Osteoblast (primary cell): ENCODE results near the gene SURF1. TPM values are rescaled to one million over a fixed set of nuclear protein-coding genes. Genes with fewer than 3 reads are reported as not detected.
A peak's percentile ranks its signal among the peaks of the same experiment; 100 is the strongest.

Source experiments
- DNase-seq: peaks from one replicate; pipeline ENCODE4 v3.0.0; 2011; ENCODE audit warnings: low spot score, mixed read lengths; ENCODE audit not compliant: insufficient read length; ENCODE audit errors: missing footprints
- H2AFZ ChIP-seq: 2 replicates; pipeline ENCODE4 v1.6.0; 2011; ENCODE audit warnings: mild to moderate bottlenecking, low read length
- H3K27ac ChIP-seq: 2 replicates; pipeline ENCODE4 v1.5.1; 2011; ENCODE audit warnings: mild to moderate bottlenecking, low read depth, low read length, moderate library complexity
- H3K27me3 ChIP-seq: 2 replicates; pipeline ENCODE4 v1.6.0; 2012; ENCODE audit warnings: mild to moderate bottlenecking, control low read depth, inconsistent platforms, low read length, moderate library complexity; ENCODE audit not compliant: insufficient read depth
- H3K36me3 ChIP-seq: 2 replicates; pipeline ENCODE4 v1.5.1; 2011; ENCODE audit warnings: mild to moderate bottlenecking, low read length, control low read depth, moderate library complexity; ENCODE audit not compliant: insufficient read depth
- H3K4me1 ChIP-seq: 2 replicates; pipeline ENCODE4 v1.5.1; 2011; ENCODE audit warnings: mild to moderate bottlenecking, low read length, control low read depth, moderate library complexity; ENCODE audit not compliant: insufficient read depth
- H3K4me2 ChIP-seq: 2 replicates; pipeline ENCODE4 v1.6.0; 2011; ENCODE audit warnings: mild to moderate bottlenecking, low read length; ENCODE audit not compliant: insufficient read depth
- H3K4me3 ChIP-seq: fragments of 200-600 bp; sonication (generic); 3 replicates; pipeline ENCODE4 v1.5.1; 2012; ENCODE audit warnings: mild to moderate bottlenecking, low read length, inconsistent platforms; ENCODE audit not compliant: insufficient read depth
- H3K79me2 ChIP-seq: 2 replicates; pipeline ENCODE4 v1.6.0; 2012; ENCODE audit warnings: mild to moderate bottlenecking, low read length, control low read depth, inconsistent platforms; ENCODE audit not compliant: insufficient read depth
- H3K9me3 ChIP-seq: 2 replicates; pipeline ENCODE4 v1.5.1; 2011; ENCODE audit warnings: low read depth, low read length, control low read depth
- H4K20me1 ChIP-seq: 2 replicates; pipeline ENCODE4 v1.6.0; 2012; ENCODE audit warnings: mild to moderate bottlenecking, low read length, control low read depth; ENCODE audit not compliant: insufficient read depth
- total RNA-seq: library from RNA; depleted of rRNA; stranded (reverse); fragments of >200 nt; gene quantifications from 2 replicates; pipeline ENCODE4 v1.2.3, GENCODE V29; 2012
- TF ChIP-seq, protein P1 (sequence below): IDR thresholded peaks from 2 replicates; pipeline ENCODE4 v1.5.1; 2011; ENCODE audit warnings: mild to moderate bottlenecking, low read depth, low read length, moderate library complexity; ENCODE audit errors: extremely low read depth

SURF1 gene
- total RNA-seq, 1 donor: 21.0 TPM

DNA sequence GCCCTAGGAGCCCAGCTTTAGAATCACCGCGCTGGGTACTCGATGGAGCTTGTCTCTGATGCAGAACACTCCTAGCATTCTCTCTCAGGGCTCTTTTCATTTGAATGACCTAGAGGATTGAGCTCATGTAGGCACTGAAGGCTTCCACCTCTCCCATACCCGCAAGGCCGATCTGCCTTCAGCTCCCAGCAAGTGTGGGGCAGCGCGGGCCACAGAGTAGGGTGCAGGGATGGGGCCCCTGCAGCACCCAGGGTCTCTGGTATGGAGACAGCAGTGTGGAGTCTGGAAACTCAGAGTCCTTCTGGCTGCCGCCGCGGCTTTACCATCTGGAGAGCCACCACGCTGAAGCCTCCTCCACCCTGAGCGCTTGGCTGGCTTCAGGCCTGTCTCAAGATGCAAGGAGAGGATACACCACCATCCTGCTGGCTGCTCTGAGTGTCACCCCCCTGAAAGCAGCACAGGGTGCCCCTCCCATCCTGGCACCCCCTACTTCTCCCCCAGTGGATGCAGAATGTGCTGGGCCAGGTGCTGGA, 32.8 kb upstream of the SURF1 start:
- Histone ChIP-seq H3K4me3 (no peak overlapping the region), H2AFZ (no peak overlapping the region), H3K27me3 (peaks cover 3% of the 10 kb centered on the region), H3K4me2 (no peak overlapping the region), H3K9me3 (no peaks in the 10 kb centered on the region), H3K36me3 (no peaks in the 10 kb centered on the region), H3K4me1 (no peaks in the 10 kb centered on the region), H3K79me2 (no peaks in the 10 kb centered on the region), H3K27ac (no peak overlapping the region), H4K20me1 (no peaks in the 10 kb centered on the region)
- peak; percentile 68 for DNase-seq
- TF ChIP-seq, protein P1, sequence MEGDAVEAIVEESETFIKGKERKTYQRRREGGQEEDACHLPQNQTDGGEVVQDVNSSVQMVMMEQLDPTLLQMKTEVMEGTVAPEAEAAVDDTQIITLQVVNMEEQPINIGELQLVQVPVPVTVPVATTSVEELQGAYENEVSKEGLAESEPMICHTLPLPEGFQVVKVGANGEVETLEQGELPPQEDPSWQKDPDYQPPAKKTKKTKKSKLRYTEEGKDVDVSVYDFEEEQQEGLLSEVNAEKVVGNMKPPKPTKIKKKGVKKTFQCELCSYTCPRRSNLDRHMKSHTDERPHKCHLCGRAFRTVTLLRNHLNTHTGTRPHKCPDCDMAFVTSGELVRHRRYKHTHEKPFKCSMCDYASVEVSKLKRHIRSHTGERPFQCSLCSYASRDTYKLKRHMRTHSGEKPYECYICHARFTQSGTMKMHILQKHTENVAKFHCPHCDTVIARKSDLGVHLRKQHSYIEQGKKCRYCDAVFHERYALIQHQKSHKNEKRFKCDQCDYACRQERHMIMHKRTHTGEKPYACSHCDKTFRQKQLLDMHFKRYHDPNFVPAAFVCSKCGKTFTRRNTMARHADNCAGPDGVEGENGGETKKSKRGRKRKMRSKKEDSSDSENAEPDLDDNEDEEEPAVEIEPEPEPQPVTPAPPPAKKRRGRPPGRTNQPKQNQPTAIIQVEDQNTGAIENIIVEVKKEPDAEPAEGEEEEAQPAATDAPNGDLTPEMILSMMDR: no peak

DNA sequence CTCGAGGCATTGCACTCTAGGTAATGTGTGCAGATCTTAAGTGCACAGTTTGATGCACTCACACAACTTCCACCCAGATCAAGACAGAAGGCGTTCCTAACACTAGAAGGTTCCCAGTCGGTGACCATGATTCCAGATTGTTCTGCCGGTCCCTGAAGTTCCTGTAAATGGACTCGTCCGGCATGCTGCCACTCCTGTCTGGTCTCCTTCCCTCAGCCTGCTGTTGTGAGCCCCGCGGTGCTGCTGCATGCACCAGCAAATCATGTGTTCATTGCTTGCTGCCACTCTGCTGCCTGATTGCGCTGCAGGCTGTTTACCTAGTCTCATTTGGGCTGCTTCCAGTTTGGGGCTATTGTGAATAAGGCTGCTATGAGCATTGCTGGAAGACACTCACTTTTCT, 31.4 kb upstream of the SURF1 start:
- Histone ChIP-seq H3K4me1 (no peaks in the 10 kb centered on the region), H3K79me2 (no peaks in the 10 kb centered on the region), H3K4me2 (no peak overlapping the region), H3K4me3 (no peak overlapping the region), H3K27me3 (no peaks in the 10 kb centered on the region), H3K36me3 (no peaks in the 10 kb centered on the region), H4K20me1 (no peaks in the 10 kb centered on the region), H3K27ac (no peak overlapping the region), H2AFZ (no peak overlapping the region), H3K9me3 (no peaks in the 10 kb centered on the region)
- TF ChIP-seq, protein P1: no peak
- peak; percentile 27 for DNase-seq

DNA sequence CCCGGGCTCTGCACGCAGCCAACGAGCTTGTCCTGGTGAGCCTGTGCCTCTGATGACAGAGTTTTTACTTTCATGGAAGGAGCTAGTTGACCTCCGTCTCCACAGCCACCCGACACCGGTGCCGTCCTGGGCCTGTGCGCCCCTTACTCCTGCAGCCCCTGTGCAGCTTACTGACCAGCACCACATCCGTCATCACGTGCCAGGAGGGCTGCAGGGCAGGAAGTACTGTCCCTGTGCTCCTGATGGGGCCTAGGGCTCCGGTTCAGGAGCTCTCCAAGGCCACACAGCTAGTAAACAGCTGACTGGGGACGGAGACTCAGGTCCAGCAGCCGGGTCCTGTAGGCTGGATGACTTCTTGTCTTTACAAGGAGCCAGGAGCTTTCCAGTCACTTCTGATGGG, 30.1 kb upstream of the SURF1 start:
- TF ChIP-seq, protein P1: no peak

DNA sequence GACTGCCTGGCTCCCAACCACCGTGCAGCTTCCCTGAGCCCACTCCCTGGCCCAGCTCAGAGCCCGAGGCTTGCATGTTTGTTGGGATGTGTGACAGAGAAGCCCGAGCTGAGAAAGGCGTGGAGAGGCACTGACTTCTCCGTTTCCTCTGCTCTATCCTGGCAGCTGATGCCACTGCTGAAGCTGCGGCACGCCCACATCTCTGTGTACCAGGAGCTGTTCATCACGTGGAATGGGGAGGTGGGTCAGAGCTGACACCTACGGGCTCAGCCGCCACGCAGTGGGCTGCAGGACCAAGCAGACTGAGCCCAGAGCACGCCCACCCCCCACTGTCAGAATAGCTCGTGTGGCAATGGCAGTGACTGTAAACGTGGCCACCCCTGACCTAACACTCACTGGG, 29.2 kb upstream of the SURF1 start:
- Histone ChIP-seq H3K4me3 (no peak overlapping the region), H4K20me1 (no peaks in the 10 kb centered on the region), H3K4me2 (no peak overlapping the region), H3K36me3 (no peaks in the 10 kb centered on the region), H2AFZ (no peak overlapping the region), H3K27ac (no peak overlapping the region), H3K9me3 (no peaks in the 10 kb centered on the region), H3K27me3 (no peaks in the 10 kb centered on the region), H3K4me1 (no peaks in the 10 kb centered on the region), H3K79me2 (no peaks in the 10 kb centered on the region)
- DNase-seq: no peak
- TF ChIP-seq, protein P1: no peak

More for the DNA sequence above, 30.1 kb upstream of the SURF1 start:
- Histone ChIP-seq H4K20me1 (no peaks in the 10 kb centered on the region), H3K4me3 (no peak overlapping the region), H3K79me2 (no peaks in the 10 kb centered on the region), H3K36me3 (no peaks in the 10 kb centered on the region), H3K4me1 (no peaks in the 10 kb centered on the region), H3K27me3 (no peaks in the 10 kb centered on the region), H2AFZ (no peak overlapping the region), H3K27ac (no peak overlapping the region), H3K9me3 (no peaks in the 10 kb centered on the region), H3K4me2 (no peak overlapping the region)
- DNase-seq: peak; percentile 41
